Eye (tissue), 1 donor: ENCODE results near the gene ZFP64.
A peak's percentile ranks its signal among the peaks of the same experiment; 100 is the strongest.

Experiments
- DNase-seq: peaks from one replicate; pipeline ENCODE4 v3.0.0-alpha.2; 2015

ZFP64 gene

DNA sequence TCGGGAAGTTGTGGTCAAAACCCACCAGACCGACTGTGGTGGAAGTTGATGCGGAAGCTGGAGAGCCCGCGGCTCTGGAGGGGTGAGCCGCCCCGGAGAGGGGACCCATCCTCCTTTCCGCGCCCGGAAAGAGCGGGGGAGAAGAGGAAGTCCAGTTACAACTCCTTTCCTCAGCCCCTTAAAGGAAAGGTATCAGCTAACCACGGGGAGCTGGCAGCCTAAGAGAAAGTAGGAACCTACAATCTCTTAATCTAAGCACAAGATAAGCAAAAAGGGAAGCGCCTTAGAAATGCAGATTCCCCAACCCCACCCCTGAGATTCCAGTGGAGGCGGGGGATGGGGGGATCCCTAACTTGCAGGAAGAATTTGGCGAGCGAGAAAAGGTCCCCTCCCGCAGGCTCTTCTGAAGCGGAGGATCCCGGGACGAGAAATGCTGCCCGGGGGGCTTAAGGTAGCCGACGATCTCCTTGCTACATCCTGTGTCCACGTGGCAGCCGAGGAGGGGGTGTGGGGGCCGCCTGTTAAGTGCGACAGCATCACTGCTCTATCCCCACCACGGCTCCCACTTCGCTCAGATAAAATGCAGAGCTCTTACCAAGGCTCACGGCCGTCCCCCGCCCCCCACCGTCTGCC, 87.5 kb downstream of the ZFP64 start:
- DNase-seq = peak; percentile 49

DNA sequence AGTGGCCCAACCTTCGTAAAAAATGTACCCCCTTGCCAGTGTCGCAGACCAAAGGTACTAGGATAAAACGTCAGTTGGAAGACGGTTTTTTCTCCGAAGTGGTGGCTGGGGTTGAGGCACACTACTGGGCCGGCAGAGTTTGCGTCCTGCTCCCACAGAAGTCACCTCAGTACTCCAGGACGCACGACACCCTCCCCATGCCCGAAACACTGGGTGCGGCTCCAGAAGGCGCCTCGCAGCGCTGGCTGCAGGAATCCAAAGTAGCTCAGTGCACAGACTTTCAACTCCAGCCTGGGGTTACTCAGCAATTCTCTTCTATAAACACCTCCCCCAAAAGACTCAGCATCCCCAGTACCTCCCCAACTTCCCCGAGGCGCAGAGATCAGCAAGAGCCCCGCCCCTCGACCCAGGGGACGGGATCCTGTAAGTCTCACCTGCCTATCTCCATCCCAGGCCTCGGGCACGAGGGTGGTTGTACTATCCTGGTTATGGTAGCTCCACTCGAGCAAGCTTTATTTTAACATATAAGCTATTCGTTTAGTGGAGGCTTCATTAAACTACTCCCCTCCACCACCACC, 88.2 kb downstream of the ZFP64 start:
- DNase-seq = no peak

DNA sequence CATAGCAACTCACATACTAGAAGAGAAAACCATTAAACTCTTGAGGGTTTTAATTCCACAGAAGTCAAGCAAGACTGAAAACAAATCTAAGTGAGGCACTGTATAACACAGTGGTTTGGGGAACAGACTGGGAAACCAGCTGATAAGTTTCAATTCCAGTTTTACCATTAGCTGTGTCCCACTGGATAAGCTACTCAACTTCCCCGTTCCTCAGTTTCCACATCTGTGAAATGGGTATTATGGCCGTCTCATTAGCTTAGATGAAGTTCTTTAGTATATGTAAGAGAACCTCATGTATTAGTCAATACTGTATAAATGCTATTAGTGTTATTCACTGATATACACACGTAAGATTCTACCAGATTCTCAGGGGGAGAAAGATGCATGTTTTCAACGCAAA, 89.0 kb downstream of the ZFP64 start:
- no peak for DNase-seq

DNA sequence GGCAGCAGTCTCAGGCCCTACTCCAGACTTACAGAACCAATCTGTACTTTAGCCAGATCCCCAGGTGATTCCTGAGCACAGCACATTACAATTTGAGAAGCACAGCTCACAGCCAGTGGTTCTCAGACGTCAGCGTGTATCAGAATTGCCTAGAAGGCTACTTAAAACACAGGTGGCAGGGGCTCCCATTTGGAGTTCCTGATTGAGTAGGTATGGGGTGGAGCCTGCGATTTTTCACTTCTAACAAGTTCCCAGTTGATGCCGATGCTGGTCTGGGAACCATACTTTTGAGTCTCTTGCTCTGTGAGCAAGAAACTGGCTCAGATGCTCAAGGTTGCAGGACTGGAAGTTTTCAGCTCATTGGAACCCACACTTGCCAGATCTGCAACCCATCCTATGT, 89.5 kb downstream of the ZFP64 start:
- no peak for DNase-seq
